T-helper 9 cell (primary cell): ENCODE data around the gene CEP170B.

Source experiments
- DNase-seq: peaks from one replicate; pipeline ENCODE4 v3.0.0-alpha.2; 2020

Gene CEP170B

GRCh38 chr14:104868060-104868740, 3.1 kb downstream of the CEP170B start:
- DNase-seq = no peak

DNA sequence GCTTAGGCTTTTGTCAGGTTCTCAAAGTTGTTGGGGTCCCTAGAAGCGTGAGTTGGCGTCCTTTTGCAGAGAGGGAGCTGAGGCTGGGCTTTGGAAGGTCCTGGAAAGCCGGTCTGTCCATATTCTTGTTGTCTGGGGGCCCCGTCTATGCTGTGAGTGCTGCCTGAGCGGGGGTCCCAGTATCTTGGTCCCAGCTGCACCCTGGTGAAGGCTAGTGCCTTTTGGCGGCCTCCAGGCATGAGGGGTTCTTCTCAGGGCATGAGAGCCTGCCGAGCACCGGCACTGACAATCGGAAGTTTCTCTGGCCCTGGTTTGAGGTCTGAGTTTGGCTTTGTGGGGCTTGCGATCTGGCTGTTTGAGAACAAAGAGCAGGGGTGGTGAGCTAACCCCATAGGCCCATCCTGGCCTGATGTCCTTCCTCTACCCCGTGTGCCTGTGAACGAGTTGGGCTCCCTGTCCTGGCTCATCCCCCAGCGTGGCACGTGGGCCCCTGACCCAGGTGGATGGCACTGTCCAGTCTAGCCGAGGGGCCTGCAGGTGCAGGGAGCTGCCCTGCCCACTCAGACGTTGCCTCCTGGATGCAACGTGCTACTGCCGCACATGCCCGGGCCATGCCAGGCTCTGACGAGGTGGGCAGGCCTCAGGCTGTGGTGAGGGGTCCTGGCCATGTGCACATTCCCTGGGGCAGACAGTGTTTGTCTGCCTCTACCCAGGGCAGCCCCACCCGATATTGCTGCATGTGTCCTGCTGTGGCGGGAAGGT, 3.9 kb downstream of the CEP170B start:
- DNase-seq = no peak

DNA sequence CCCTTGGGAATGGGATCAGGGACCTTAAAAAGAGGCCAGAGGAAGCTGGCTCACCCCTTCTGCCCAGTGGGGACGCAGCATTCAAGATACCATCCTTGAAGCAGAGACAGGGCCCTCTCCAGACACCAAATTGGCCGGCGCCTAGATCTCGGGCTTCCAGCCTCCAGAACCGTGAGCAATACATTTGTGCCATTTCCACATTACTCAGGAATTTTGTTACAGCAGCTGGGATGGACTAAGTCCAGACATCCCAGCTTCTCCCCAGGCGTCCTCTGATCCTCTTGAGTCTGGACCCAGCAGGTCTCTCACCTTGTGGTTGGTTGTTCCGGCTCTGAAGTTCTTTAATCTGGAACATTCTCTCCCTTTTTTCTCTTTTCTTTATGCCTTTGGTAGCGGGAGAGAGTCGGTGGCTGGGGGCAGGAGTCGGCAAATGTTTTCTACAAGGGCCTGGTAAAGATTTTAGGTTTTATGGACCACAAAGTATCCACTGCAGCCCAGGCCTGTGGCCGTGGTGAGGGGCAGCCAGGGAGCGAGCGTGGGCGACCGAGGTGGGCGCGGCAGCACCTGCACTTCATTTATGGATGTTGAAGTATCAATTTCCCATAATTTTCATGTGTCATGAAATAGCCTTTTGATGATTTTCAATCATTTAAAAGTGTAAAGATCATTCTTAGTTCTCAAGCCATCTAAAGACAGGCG, 4.8 kb downstream of the CEP170B start:
- no peak for DNase-seq

DNA sequence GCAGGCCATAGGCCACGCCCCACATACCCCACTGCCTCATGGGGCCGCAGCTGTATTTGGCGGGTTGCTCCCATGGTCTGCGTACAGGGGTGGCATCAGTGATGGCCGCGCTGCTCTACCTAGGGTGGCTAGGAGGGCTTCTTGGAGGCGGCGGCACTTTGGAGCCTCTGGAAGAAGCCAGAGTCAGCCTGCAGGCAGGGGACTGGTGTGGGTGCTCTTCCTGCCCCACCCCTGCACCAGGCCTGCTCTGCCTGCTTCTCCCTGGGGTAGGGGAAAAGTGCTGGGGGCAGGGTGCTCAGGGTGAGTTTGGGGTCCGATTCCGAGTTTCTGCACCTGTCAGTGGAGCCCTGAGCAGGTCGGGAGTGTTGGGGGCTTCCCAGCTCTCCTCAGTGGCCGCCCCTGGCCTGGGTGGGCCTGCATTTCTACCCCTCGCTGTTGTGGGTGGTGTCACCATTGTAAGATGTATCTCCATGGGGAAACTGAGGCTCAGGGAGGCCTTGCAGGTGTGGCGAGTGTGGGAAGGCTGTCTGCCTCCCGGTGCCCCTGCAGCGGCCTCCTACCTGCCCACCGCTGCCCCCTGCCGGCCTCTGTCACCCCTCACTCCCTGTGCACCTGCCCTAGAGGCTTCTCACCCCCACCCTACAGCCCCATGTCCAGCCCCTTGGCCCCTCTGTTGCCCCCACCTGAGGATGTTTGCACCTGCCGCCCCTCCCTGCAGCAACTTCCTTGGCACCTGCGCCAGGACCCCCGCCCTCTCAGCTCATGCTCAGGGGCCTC, 5.5 kb downstream of the CEP170B start:
- DNase-seq = peak; percentile 51

GRCh38 chr14:104871145-104871655, 6.1 kb downstream of the CEP170B start:
- DNase-seq = no peak

- no peak for DNase-seq
Observed at GRCh38 chr14:104871656-104872468, 6.8 kb downstream of the CEP170B start.

DNA sequence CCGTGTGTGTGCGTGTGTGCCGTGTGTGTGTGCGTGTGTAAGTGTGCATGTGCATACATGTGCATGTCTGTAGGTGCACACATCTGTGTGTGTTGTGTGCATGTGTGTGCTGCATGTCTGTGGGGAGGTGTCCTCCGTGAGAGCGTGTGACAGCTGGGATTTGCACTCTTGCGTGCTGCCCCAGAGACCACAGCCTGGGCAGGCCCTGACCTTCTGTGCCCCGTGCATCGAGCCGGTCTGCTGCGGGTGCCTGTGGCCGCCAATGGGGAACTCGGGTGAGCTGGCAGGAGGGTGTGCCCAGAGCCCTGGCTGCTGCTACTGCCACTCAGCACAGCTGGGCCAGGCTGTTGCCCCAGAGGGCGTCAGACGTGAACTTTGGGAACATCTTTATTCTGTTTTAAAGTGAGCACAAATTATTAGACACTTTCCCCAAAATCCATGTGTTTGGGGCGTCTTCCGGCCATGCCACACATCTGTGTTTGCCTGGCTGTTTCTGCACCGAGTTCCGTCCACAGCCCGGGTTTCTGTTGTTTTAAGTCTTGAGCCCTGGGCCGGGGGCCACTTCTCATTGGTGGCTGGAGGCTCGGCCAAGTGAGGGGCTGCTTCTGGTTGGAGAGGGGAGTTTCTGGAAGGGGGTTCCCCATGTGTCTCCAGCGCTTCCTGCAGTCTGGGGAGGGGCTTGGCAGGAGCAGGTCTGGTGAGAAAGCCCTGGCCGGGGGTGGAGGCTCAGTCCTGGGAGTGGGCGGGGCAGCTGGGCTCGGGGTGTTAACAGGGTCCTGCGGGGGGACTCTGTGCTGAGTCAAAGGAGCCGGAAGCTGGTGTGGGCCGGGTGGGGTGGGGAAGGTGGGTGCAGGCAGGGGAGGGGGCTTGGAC, 7.6 kb downstream of the CEP170B start:
- no peak for DNase-seq

GRCh38 chr14:104873380-104874055, 8.4 kb downstream of the CEP170B start:
- no peak for DNase-seq

DNA sequence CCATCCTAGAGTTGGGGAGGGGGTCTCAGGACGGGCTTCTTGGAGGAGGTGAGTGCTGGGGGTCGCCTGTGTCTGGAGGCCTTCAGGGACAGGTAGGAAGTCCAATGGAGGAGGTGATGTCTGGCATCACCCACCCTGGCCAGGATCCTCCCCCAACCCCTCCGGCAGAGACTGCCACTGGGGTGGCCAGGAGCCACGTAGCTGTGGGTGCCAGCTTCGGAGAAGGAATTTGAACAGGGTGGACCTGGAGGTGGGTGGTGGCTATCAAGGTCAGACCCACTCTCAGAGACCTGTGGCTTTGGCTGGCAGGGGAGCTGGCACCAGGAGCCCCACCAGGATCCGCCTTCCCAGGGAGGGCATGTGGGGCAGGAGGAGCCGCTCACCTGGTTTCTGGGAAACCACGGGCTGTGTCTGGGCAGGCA, 9.1 kb downstream of the CEP170B start:
- no peak for DNase-seq

DNA sequence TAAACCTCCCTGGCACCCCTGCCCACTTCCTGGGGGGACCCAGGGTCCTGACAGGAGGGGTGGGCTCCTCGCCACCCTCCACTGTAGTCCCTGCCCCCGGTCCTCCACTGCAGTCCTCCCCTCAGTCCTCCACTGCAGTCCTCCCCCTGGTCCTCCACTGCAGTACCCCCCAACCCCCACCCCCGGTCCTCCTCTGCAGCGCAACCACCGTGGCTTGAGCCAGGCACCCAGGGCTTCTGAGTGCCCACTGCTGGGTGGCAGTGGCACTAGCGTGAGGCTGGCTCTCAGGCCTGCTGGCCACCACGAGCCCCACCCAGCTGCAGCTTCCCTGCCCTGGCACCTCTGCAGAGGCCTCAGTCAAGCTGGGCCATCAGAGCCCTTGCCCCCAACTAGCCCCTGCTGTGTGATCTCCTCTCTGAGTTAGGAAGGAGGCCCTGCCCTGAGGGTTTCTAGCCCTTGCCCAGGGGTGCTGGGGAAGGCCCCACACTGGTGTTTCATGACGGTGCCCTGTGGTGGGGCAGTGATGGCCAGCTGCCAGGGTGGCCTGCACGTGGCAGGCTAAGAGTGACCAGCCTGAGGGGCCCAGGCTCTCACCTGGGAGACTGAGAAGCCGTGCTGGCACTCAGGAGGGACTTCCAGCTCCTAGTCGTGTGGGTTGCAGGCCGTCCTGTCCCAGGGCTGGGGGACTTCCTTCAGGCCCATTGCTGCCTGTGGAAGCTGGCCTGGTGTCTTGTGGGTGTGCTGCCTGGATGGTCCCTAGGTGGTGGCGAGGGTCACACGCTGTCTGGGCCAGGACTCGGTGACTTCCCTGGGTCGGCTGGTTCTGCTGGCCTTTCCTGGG, 9.7 kb downstream of the CEP170B start:
- no peak for DNase-seq

DNA sequence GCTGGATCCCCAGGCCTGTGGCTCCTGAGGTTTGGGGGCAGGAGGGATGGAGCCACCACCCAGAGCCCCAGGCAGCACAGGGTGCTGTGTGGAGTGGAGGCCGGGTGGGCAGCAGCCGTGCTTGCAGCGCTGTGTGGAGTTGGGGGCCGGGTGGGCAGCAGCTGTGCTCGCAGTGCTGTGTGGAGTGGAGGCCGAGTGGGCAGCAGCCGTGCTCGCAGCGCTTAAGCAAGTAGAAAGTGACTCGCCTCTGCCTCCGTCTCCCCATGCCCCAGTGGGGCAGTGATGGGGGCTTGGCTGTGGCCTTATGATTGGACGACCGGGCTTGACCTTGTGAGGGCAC, 10.3 kb downstream of the CEP170B start:
- DNase-seq = no peak

- DNase-seq = no peak
Observed at GRCh38 chr14:104875811-104876210, 10.7 kb downstream of the CEP170B start.

GRCh38 chr14:104876251-104876699, 11.2 kb downstream of the CEP170B start:
- DNase-seq = peak; percentile 21

- DNase-seq = no peak
Observed at GRCh38 chr14:104877066-104877805, 12.2 kb downstream of the CEP170B start.

DNA sequence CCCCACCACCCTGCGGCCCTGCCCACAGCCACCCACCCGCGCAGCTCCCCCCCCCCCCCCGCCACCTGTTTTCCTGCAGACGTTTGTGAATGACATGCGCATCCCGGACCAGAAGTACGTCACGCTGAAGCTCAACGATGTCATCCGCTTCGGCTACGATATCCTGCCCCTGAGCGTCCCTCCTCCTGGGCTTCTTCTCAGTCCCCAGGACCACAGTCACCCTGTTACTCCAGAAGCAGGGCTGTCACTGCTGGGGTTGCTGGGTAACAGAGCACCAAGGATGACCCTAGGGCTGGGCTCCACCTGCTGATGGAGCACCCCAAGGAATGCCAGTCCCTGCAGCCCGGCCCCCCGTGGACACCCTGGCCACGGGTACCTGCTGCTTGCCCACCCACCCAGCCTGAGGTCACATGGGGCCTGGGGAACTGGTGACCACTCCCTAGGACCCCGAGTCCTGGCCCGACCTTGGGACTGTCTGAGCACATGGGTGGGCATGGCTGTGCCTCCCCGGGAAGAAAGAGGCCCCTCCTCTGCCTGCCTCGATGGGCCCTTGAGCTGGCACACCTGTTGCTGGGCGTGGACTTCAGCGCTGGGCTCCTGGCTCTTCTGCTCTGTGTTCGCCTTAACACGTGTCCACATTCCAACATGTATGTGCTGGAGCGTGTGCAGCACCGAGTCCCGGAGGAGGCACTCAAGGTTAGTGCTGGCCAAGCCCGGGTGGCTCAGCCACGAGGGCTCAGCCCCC, 12.9 kb downstream of the CEP170B start:
- DNase-seq = no peak

DNA sequence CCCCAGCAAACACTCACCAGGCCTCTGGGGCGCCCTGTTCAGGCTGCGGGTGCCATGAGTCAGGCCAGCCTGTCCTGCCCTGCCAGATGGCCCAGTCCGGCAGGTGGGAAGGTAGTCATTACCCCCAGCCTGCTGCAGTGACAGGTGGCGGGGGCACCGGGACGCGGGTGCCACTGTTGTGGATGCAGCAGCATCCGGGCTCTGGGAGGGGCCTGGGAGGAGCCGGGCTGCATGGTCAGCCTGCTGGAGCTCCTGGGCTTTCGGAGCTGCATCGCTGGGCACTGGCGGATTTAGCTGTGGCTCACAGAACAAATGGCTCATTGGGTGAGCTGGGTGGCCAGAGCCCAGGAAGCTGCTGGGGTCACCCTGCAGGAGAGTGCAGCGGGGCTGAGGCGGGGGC, 13.5 kb downstream of the CEP170B start:
- no peak for DNase-seq

GRCh38 chr14:104879201-104879982, 14.3 kb downstream of the CEP170B start:
- no peak for DNase-seq
